Measurements from ENCODE around the gene TGFB3. TPM values are rescaled to one million over a fixed set of nuclear protein-coding genes. Genes with fewer than 3 reads are reported as not detected.

Gene TGFB3
- total and polyA plus RNA-seq, 2 donors (not counting 1 experiment from before 2014, with no cell fraction given) = 7.0 to 9.4 TPM

GRCh38 chr14:75969126-75969525, 12.7 kb downstream of the TGFB3 start:
- no CpG with 5 or more reads among the region's 4 CpGs for WGBS (ENCODE audit: insufficient coverage)
- TF ChIP-seq, protein P1, sequence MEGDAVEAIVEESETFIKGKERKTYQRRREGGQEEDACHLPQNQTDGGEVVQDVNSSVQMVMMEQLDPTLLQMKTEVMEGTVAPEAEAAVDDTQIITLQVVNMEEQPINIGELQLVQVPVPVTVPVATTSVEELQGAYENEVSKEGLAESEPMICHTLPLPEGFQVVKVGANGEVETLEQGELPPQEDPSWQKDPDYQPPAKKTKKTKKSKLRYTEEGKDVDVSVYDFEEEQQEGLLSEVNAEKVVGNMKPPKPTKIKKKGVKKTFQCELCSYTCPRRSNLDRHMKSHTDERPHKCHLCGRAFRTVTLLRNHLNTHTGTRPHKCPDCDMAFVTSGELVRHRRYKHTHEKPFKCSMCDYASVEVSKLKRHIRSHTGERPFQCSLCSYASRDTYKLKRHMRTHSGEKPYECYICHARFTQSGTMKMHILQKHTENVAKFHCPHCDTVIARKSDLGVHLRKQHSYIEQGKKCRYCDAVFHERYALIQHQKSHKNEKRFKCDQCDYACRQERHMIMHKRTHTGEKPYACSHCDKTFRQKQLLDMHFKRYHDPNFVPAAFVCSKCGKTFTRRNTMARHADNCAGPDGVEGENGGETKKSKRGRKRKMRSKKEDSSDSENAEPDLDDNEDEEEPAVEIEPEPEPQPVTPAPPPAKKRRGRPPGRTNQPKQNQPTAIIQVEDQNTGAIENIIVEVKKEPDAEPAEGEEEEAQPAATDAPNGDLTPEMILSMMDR (IDR thresholded peaks at IDR 0.05) = no peak
- no peak for TF ChIP-seq EZH2 (IDR thresholded peaks at IDR 0.05; ENCODE audit: borderline replicate concordance, insufficient read depth, low read depth, low read length, poor library complexity, severe bottlenecking)
- Histone ChIP-seq H3K9me3 (ENCODE audit: control extremely low read depth in 1 of 3, control insufficient read depth in 2 of 3, insufficient read depth in 1 of 3, low read length in 2 of 3) (no peaks in the 10 kb centered on the region), H3K79me2 (ENCODE audit: control insufficient read depth, insufficient read depth, low read length) (no peaks in the 10 kb centered on the region), H3K27me3 (replicated peaks in 1 of 4; ENCODE audit: control extremely low read depth in 1 of 4, control insufficient read depth in 3 of 4, insufficient read depth in 4 of 4, low read length in 3 of 4) (no peaks in the 10 kb centered on the region), H3K9ac (ENCODE audit: low read length) (no peak overlapping the region), H3K4me2 (replicated peaks; ENCODE audit: low read depth, low read length, poor library complexity, severe bottlenecking) (no peak overlapping the region), H3K4me3 (ENCODE audit: control extremely low read depth in 1 of 5, extremely low read depth in 1 of 5, insufficient read depth in 1 of 5, low read depth in 2 of 5, low read length in 4 of 5) (no peak overlapping the region), H4K20me1 (ENCODE audit: control insufficient read depth, insufficient read depth, low read length, poor library complexity, severe bottlenecking) (no peaks in the 10 kb centered on the region), H3K36me3 (replicated peaks in 1 of 2; ENCODE audit: control extremely low read depth in 1 of 2, control insufficient read depth in 1 of 2, extremely low read depth in 1 of 2, insufficient read depth in 2 of 2, low read length in 1 of 2) (peaks cover 0 to 8% of the 10 kb centered on the region in 2 experiments), H3K27ac (ENCODE audit: low read length in 2 of 2) (no peak overlapping the region), H3K4me1 (ENCODE audit: control insufficient read depth in 2 of 2, insufficient read depth in 2 of 2, low read length in 2 of 2) (peaks cover 4 to 7% of the 10 kb centered on the region in 2 donors), H2AFZ (ENCODE audit: insufficient read depth, low read depth, low read length, poor library complexity, severe bottlenecking) (no peak overlapping the region)
- no peak overlapping the region for H3K27ac Mint-ChIP-seq
- peaks cover 9% of the 10 kb centered on the region for H3K4me1 Mint-ChIP-seq
- no peak overlapping the region for H3K4me3 Mint-ChIP-seq
- no peak for ATAC-seq (ENCODE audit: low read depth)
- ChIA-PET POLR2A (no interaction called here), CTCF (interaction anchor here (0.8 to 2.2 kb wide), 2 partner anchors 9 to 10 kb away, joined by 4 to 11 read pairs; no protein-coding TSS in a partner anchor)
- H3K27me3 Mint-ChIP-seq = no peaks in the 10 kb centered on the region
- intact Hi-C loops (cut with micrococcal nuclease) = no loop called here
- DNase-seq = no peak
- no peaks in the 10 kb centered on the region for H3K9me3 Mint-ChIP-seq (ENCODE audit: insufficient read depth)

- H3K36me3 ChIP-seq (replicated peaks in 1 of 2; ENCODE audit: control extremely low read depth in 1 of 2, control insufficient read depth in 1 of 2, extremely low read depth in 1 of 2, insufficient read depth in 2 of 2, low read length in 1 of 2) = peaks cover 0 to 8% of the 10 kb centered on the region in 2 experiments
- H3K4me3 Mint-ChIP-seq = no peak overlapping the region
- H3K27me3 Mint-ChIP-seq = no peaks in the 10 kb centered on the region
- intact Hi-C loops (cut with micrococcal nuclease) = no loop called here
- no peaks in the 10 kb centered on the region for H4K20me1 ChIP-seq (ENCODE audit: control insufficient read depth, insufficient read depth, low read length, poor library complexity, severe bottlenecking)
- H3K79me2 ChIP-seq (ENCODE audit: control insufficient read depth, insufficient read depth, low read length) = no peaks in the 10 kb centered on the region
- DNase-seq (no peak), ATAC-seq (ENCODE audit: low read depth) (no peak)
- peaks cover 4 to 7% of the 10 kb centered on the region in 2 donors for H3K4me1 ChIP-seq (ENCODE audit: control insufficient read depth in 2 of 2, insufficient read depth in 2 of 2, low read length in 2 of 2)
- H3K9ac ChIP-seq (ENCODE audit: low read length) = no peak overlapping the region
- H3K27ac ChIP-seq (ENCODE audit: low read length in 2 of 2) = no peak overlapping the region
- no peaks in the 10 kb centered on the region for H3K9me3 Mint-ChIP-seq (ENCODE audit: insufficient read depth)
- ChIA-PET CTCF (interaction anchor here (1.8 kb wide), 1 partner anchor 11 kb away, joined by 8 read pairs; no protein-coding TSS in a partner anchor), POLR2A (interaction anchor here (0.6 kb wide), 1 partner anchor 117 kb away, joined by 3 read pairs; no protein-coding TSS in a partner anchor)
- H3K9me3 ChIP-seq (ENCODE audit: control extremely low read depth in 1 of 3, control insufficient read depth in 2 of 3, insufficient read depth in 1 of 3, low read length in 2 of 3) = no peaks in the 10 kb centered on the region
- H3K4me3 ChIP-seq (ENCODE audit: control extremely low read depth in 1 of 5, extremely low read depth in 1 of 5, insufficient read depth in 1 of 5, low read depth in 2 of 5, low read length in 4 of 5) = no peak overlapping the region
- TF ChIP-seq, protein P1 (IDR thresholded peaks at IDR 0.05) = no peak
- TF ChIP-seq EZH2 (IDR thresholded peaks at IDR 0.05; ENCODE audit: borderline replicate concordance, insufficient read depth, low read depth, low read length, poor library complexity, severe bottlenecking) = no peak
- WGBS (ENCODE audit: insufficient coverage) = 100% methylated on average over 4 of the region's 4 CpGs
- H2AFZ ChIP-seq (ENCODE audit: insufficient read depth, low read depth, low read length, poor library complexity, severe bottlenecking) = no peak overlapping the region
- peaks cover 8% of the 10 kb centered on the region for H3K4me1 Mint-ChIP-seq
- H3K27ac Mint-ChIP-seq = no peak overlapping the region
- H3K4me2 ChIP-seq (replicated peaks; ENCODE audit: low read depth, low read length, poor library complexity, severe bottlenecking) = no peak overlapping the region
- H3K27me3 ChIP-seq (replicated peaks in 1 of 4; ENCODE audit: control extremely low read depth in 1 of 4, control insufficient read depth in 3 of 4, insufficient read depth in 4 of 4, low read length in 3 of 4) = no peaks in the 10 kb centered on the region
These were observed 13.3 kb downstream of the TGFB3 start for GRCh38 chr14:75968456-75968855.
